Neural cell (in vitro differentiated cells): ENCODE results near the gene SEPTIN7.

Source experiments
- EP300 ChIP-seq: fragments of 450-650 bp; conservative IDR thresholded peaks from 2 replicates; pipeline ENCODE4 v1.6.1; 2014; ENCODE audit warnings: antibody characterized with exemption, mild to moderate bottlenecking, moderate library complexity; ENCODE audit not compliant: poor library complexity, severe bottlenecking
- EZH2 ChIP-seq: fragments of 200-600, 300-800 bp; shearing (Covaris generic), sonication (generic); IDR thresholded peaks from 2 replicates; pipeline ENCODE4 v1.6.1; 2014; ENCODE audit warnings: antibody characterized with exemption, low read length, borderline replicate concordance, mild to moderate bottlenecking; ENCODE audit not compliant: insufficient read depth, poor library complexity, severe bottlenecking
- POLR2AphosphoS5 ChIP-seq: IDR thresholded peaks from 2 replicates; pipeline ENCODE4 v1.6.1; 2012
- RAD21 ChIP-seq: fragments of 450-650 bp; conservative IDR thresholded peaks from 2 replicates; pipeline ENCODE4 v1.6.1; 2014; ENCODE audit warnings: antibody characterized with exemption, mild to moderate bottlenecking, moderate library complexity
- TAF1 ChIP-seq: IDR thresholded peaks from 2 replicates; pipeline ENCODE4 v1.6.1; 2012; ENCODE audit warnings: low read depth
- TF ChIP-seq, protein P1 (sequence below): fragments of 450-650 bp; IDR thresholded peaks from 2 replicates; pipeline ENCODE4 v1.5.1; 2014; ENCODE audit warnings: antibody characterized with exemption, mild to moderate bottlenecking, moderate library complexity; ENCODE audit not compliant: poor library complexity, severe bottlenecking
- TF ChIP-seq, protein P2 (sequence below): IDR thresholded peaks from 2 replicates; pipeline ENCODE4 v1.6.1; 2012; ENCODE audit warnings: borderline replicate concordance

DNA sequence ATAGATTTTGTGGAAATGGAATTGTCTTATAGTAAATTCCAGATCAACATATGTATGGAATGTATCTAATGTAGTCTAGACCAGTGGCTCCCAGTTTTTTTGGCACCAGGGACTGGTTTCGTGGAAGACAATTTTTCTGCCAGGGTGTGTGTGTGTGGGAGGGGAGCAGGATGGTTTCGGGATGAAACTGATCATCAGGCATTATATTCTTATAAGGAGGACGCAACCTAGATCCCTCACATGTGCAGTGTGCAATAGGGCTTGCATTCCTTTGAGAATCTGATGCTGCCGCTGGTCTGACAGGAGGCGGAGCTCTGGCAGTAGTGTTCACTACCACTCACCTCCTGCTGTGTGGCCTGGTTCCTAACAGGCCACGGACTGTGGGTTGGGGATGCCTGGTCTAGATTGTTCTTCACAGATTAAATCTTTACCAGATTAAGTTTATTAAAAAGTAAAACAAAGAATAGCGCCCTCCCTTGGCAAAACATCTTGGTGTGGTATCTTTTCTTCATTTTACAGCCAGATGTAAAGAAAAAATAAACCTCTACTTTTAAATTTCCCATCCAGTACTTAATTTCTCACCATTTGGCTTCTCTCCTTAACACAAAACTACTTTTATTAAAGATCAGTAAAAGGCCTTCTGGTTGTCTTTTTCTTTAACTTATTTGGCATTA lies 48.4 kb downstream of the SEPTIN7 start:
- no peak for TF ChIP-seq EP300
- TF ChIP-seq, protein P1, sequence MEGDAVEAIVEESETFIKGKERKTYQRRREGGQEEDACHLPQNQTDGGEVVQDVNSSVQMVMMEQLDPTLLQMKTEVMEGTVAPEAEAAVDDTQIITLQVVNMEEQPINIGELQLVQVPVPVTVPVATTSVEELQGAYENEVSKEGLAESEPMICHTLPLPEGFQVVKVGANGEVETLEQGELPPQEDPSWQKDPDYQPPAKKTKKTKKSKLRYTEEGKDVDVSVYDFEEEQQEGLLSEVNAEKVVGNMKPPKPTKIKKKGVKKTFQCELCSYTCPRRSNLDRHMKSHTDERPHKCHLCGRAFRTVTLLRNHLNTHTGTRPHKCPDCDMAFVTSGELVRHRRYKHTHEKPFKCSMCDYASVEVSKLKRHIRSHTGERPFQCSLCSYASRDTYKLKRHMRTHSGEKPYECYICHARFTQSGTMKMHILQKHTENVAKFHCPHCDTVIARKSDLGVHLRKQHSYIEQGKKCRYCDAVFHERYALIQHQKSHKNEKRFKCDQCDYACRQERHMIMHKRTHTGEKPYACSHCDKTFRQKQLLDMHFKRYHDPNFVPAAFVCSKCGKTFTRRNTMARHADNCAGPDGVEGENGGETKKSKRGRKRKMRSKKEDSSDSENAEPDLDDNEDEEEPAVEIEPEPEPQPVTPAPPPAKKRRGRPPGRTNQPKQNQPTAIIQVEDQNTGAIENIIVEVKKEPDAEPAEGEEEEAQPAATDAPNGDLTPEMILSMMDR: no peak
- TF ChIP-seq POLR2AphosphoS5: no peak
- no peak for TF ChIP-seq EZH2
- TF ChIP-seq, protein P2, sequence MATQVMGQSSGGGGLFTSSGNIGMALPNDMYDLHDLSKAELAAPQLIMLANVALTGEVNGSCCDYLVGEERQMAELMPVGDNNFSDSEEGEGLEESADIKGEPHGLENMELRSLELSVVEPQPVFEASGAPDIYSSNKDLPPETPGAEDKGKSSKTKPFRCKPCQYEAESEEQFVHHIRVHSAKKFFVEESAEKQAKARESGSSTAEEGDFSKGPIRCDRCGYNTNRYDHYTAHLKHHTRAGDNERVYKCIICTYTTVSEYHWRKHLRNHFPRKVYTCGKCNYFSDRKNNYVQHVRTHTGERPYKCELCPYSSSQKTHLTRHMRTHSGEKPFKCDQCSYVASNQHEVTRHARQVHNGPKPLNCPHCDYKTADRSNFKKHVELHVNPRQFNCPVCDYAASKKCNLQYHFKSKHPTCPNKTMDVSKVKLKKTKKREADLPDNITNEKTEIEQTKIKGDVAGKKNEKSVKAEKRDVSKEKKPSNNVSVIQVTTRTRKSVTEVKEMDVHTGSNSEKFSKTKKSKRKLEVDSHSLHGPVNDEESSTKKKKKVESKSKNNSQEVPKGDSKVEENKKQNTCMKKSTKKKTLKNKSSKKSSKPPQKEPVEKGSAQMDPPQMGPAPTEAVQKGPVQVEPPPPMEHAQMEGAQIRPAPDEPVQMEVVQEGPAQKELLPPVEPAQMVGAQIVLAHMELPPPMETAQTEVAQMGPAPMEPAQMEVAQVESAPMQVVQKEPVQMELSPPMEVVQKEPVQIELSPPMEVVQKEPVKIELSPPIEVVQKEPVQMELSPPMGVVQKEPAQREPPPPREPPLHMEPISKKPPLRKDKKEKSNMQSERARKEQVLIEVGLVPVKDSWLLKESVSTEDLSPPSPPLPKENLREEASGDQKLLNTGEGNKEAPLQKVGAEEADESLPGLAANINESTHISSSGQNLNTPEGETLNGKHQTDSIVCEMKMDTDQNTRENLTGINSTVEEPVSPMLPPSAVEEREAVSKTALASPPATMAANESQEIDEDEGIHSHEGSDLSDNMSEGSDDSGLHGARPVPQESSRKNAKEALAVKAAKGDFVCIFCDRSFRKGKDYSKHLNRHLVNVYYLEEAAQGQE: no peak
- TF ChIP-seq TAF1: no peak
- TF ChIP-seq RAD21: no peak
